Peyer's patch (tissue), 4 donors: ENCODE data around the gene CPSF3.

Source experiments
- CTCF ChIP-seq, 6 experiments: fragments of 450-650 bp in 4 of 6; fragments of 200-600 bp in 2 of 6; sonication (generic) in 1 of 6; IDR thresholded peaks; one replicate each; pipeline ENCODE4 v1.5.1; 2017 to 2019; ENCODE audit warnings: antibody characterized with exemption in 6 of 6, mild to moderate bottlenecking in 3 of 6, moderate library complexity in 1 of 6
- POLR2A ChIP-seq, 2 donors: fragments of 450-650 bp; IDR thresholded peaks; one replicate each; pipeline ENCODE4 v1.5.1; 2017; ENCODE audit warnings: antibody characterized with exemption in 2 of 2, mild to moderate bottlenecking in 2 of 2, moderate library complexity in 2 of 2

DNA sequence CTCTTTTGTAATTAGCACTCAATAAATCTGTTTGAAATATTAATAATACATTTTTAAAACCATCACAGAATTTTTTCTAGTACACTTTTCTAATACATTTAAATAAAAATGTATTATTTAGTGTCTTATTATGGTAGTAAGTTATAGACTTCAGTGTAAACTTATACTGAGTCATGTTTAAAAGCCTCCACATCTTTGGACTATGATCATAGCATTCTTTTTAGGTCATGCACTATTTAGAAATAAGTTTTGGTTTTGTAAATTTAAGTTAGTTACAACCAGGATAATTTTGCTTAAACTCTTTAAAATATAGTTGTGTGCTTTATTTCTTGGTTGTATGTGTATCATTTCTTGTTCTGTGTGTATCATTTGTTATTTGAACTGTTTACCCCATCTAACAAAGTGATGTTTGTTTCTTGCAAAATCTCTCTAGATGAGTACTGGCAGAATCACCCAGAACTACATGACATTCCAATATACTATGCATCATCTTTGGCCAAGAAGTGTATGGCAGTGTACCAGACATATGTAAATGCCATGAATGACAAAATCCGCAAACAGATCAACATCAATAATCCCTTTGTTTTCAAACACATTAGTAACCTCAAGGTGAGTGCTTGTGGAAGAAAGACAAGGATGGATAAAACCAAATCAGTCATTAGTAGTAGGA, 16.7 kb downstream of the CPSF3 start:
- TF ChIP-seq CTCF (IDR thresholded peaks at IDR 0.05) (no peak), POLR2A (IDR thresholded peaks at IDR 0.05) (no peak)
